ENCODE data around the gene RABGEF1.
A peak's percentile ranks its signal among the peaks of the same experiment; 100 is the strongest.
"Not testable (repeated sequence)": the region's sequence is repeated elsewhere in the genome, so short reads cannot be mapped to it uniquely, and the experiment has no call there.

Gene RABGEF1

GRCh38 chr7:66740302-66740979 lies at the start of gene RABGEF1:
RABGEF1 (plus strand) TSS chr7:66740733; CDS start chr7:66771900, 31,167 bp downstream.
- Mint-ChIP-seq H3K27me3 (no peaks in the 10 kb centered on the region), H3K9me3 (peaks cover 5 to 6% of the 10 kb centered on the region in 2 donors), H3K36me3 (peaks cover 28 to 55% of the 10 kb centered on the region in 2 donors), H3K4me3 (peak within 1 kb of the TSS; percentile 97 to 99), H3K27ac (peak within 1 kb of the TSS; percentile 99), H3K4me1 (peaks cover 33 to 77% of the 10 kb centered on the region in 2 donors)
- peak; percentile 97 for DNase-seq
- peak; percentile 89 for ATAC-seq (replicated peaks)

- peaks cover 0 to 2% of the 10 kb centered on the region in 2 donors for H3K9me3 Mint-ChIP-seq
- DNase-seq (no peak), ATAC-seq (replicated peaks) (no peak)
- peak overlapping the region; percentile 42 for H3K27ac Mint-ChIP-seq
- peaks cover 5% of the 10 kb centered on the region in 2 donors for H3K4me1 Mint-ChIP-seq
- H3K27me3 Mint-ChIP-seq, result no peaks in the 10 kb centered on the region
- peaks cover 18 to 24% of the 10 kb centered on the region in 2 donors for H3K36me3 Mint-ChIP-seq
- H3K4me3 Mint-ChIP-seq, result no peak overlapping the region
These were observed 47.2 kb upstream of the RABGEF1 start for GRCh38 chr7:66693331-66693730.

DNA sequence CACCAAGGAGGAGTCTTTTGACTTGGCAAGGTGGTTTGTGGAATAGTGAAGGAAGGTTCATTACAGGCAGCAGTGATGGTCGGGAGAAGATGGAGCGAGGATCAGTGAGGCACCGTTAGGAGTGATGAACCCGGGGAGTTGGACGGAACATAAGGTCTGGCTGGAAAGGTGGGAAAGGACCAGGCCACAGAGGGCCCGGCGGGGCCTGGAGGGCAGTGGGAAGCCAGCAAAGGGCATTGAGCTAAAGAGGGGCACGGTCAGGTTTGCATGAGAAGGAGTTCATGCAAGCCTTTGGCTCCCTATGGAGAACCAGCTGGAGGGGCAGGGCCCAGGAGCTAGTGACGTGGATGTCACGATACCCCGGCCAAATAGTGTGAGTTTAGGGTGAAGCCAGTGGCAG lies 46.2 kb upstream of the RABGEF1 start:
- DNase-seq (no peak), ATAC-seq (replicated peaks) (no peak)
- Mint-ChIP-seq H3K4me3 (no peak overlapping the region), H3K9me3 (no peaks in the 10 kb centered on the region), H3K4me1 (peaks cover 5 to 8% of the 10 kb centered on the region in 2 donors), H3K27me3 (no peaks in the 10 kb centered on the region), H3K36me3 (peaks cover 16 to 21% of the 10 kb centered on the region in 2 donors), H3K27ac (no peak overlapping the region)

- not testable (repeated sequence) for H3K4me1 Mint-ChIP-seq; H3K27me3 Mint-ChIP-seq; H3K9me3 Mint-ChIP-seq; H3K27ac Mint-ChIP-seq; DNase-seq; H3K4me3 Mint-ChIP-seq; ATAC-seq (replicated peaks)
- H3K36me3 Mint-ChIP-seq, result peaks cover 16 to 21% of the 10 kb centered on the region in 2 donors
These were observed 45.1 kb upstream of the RABGEF1 start for GRCh38 chr7:66695417-66695816.

- H3K27me3 Mint-ChIP-seq; H3K27ac Mint-ChIP-seq; H3K4me3 Mint-ChIP-seq; ATAC-seq (replicated peaks); H3K9me3 Mint-ChIP-seq; DNase-seq; H3K4me1 Mint-ChIP-seq: not testable (repeated sequence)
- peaks cover 21 to 26% of the 10 kb centered on the region in 2 donors for H3K36me3 Mint-ChIP-seq
These were observed 44.4 kb upstream of the RABGEF1 start for GRCh38 chr7:66696134-66696533.

- no peak overlapping the region for H3K4me3 Mint-ChIP-seq
- no peaks in the 10 kb centered on the region for H3K27me3 Mint-ChIP-seq
- no peaks in the 10 kb centered on the region for H3K9me3 Mint-ChIP-seq
- peaks cover 6 to 8% of the 10 kb centered on the region in 2 donors for H3K4me1 Mint-ChIP-seq
- peaks cover 22 to 27% of the 10 kb centered on the region in 2 donors for H3K36me3 Mint-ChIP-seq
- DNase-seq (no peak), ATAC-seq (replicated peaks) (no peak)
- no peak overlapping the region for H3K27ac Mint-ChIP-seq
These were observed 43.8 kb upstream of the RABGEF1 start for GRCh38 chr7:66696774-66697191.

GRCh38 chr7:66697449-66698438 lies 42.8 kb upstream of the RABGEF1 start:
- Mint-ChIP-seq H3K36me3 (peaks cover 24 to 31% of the 10 kb centered on the region in 2 donors), H3K27me3 (no peaks in the 10 kb centered on the region), H3K9me3 (no peaks in the 10 kb centered on the region), H3K27ac (peak overlapping the region; percentile 79), H3K4me3 (no peak overlapping the region), H3K4me1 (peaks cover 8% of the 10 kb centered on the region in 2 donors)
- DNase-seq (no peak), ATAC-seq (replicated peaks) (peak in 1 of 2 donors; percentile 29)

DNA sequence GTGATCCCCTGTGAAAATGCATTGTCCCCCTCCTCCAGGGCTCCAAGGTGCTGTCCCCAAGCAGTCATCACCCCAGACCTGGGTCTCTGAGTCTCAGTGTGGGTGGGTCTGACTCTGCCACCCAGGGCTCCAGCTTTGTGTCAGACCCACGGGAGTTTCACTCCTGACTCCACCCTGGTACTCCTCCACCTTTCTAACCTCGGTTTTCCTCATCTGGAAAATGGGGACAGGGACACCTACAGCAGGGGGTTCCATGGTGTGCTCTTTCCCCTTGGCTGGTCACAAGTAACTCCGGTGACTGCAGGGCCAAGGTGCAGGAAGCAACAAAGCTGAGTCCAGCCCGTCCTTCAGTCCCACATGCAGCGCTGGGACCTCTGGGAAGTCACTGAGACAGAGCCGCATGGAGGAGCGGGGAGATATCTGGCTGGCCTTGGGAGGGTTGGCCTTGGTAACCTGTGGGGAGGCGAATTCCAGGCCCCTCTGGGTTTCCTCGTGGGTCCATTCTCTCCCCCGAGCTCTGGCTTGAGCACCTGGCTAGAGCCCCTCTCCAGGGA lies 41.8 kb upstream of the RABGEF1 start:
- Mint-ChIP-seq H3K36me3 (peaks cover 22 to 24% of the 10 kb centered on the region in 2 donors), H3K27me3 (no peaks in the 10 kb centered on the region), H3K4me3 (no peak overlapping the region), H3K9me3 (no peaks in the 10 kb centered on the region), H3K4me1 (peaks cover 8% of the 10 kb centered on the region in 2 donors), H3K27ac (peak overlapping the region; percentile 34)
- no peak for ATAC-seq (replicated peaks)
- DNase-seq, result no peak

GRCh38 chr7:66699998-66700397 lies 40.5 kb upstream of the RABGEF1 start:
- H3K4me3 Mint-ChIP-seq, result no peak overlapping the region
- H3K4me1 Mint-ChIP-seq, result peaks cover 6 to 9% of the 10 kb centered on the region in 2 donors
- H3K27ac Mint-ChIP-seq, result no peak overlapping the region
- DNase-seq (no peak), ATAC-seq (replicated peaks) (no peak)
- H3K27me3 Mint-ChIP-seq, result no peaks in the 10 kb centered on the region
- peaks cover 16 to 17% of the 10 kb centered on the region in 2 donors for H3K36me3 Mint-ChIP-seq
- no peaks in the 10 kb centered on the region for H3K9me3 Mint-ChIP-seq

- H3K9me3 Mint-ChIP-seq, result no peaks in the 10 kb centered on the region
- no peak overlapping the region for H3K4me3 Mint-ChIP-seq
- H3K27me3 Mint-ChIP-seq, result no peaks in the 10 kb centered on the region
- no peak for DNase-seq
- peaks cover 8 to 14% of the 10 kb centered on the region in 2 donors for H3K4me1 Mint-ChIP-seq
- peak overlapping the region; percentile 49 for H3K27ac Mint-ChIP-seq
- ATAC-seq (replicated peaks), result peak in 1 of 2 donors; percentile 7
- H3K36me3 Mint-ChIP-seq, result peaks cover 14 to 19% of the 10 kb centered on the region in 2 donors
These were observed 39.9 kb upstream of the RABGEF1 start for GRCh38 chr7:66700633-66701131.

DNA sequence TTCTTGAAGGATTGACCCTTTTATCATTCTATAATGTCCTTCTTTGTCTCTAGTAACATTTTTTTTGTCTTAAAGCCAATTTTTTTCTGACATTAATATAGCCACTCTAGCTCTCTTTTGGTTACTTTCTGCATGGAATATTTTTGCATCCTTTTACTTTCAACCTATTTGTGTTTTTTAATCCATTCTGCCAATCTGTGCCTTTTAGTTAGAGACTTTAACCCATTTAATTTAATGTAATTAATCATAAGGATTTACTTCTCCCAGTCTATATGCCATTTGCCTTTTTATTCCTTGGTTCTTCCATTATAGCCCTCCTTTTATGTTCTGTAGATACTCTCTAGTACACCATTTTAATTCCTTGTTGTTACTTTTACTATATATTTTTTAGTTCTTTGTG lies 32.7 kb upstream of the RABGEF1 start:
- Mint-ChIP-seq H3K36me3 (peaks cover 31 to 42% of the 10 kb centered on the region in 2 donors), H3K9me3 (peaks cover 0 to 9% of the 10 kb centered on the region in 2 donors), H3K4me1 (peaks cover 2 to 6% of the 10 kb centered on the region in 2 donors), H3K27me3 (no peaks in the 10 kb centered on the region), H3K4me3 (no peak overlapping the region), H3K27ac (no peak overlapping the region)
- DNase-seq, result no peak
- ATAC-seq (replicated peaks), result no peak

- H3K36me3 Mint-ChIP-seq, result peaks cover 47 to 67% of the 10 kb centered on the region in 2 donors
- H3K9me3 Mint-ChIP-seq, result peaks cover 9 to 17% of the 10 kb centered on the region in 2 donors
- not testable (repeated sequence) for DNase-seq; H3K27me3 Mint-ChIP-seq; H3K4me1 Mint-ChIP-seq; H3K4me3 Mint-ChIP-seq; ATAC-seq (replicated peaks); H3K27ac Mint-ChIP-seq
These were observed 29.8 kb upstream of the RABGEF1 start for GRCh38 chr7:66710752-66711151.

GRCh38 chr7:66713687-66714086 lies 26.8 kb upstream of the RABGEF1 start:
- no peak overlapping the region for H3K27ac Mint-ChIP-seq
- no peak overlapping the region for H3K4me3 Mint-ChIP-seq
- no peaks in the 10 kb centered on the region for H3K27me3 Mint-ChIP-seq
- H3K4me1 Mint-ChIP-seq, result peaks cover 0 to 3% of the 10 kb centered on the region in 2 donors
- no peak for DNase-seq
- peaks cover 36 to 58% of the 10 kb centered on the region in 2 donors for H3K36me3 Mint-ChIP-seq
- ATAC-seq (replicated peaks), result no peak
- peaks cover 8 to 9% of the 10 kb centered on the region in 2 donors for H3K9me3 Mint-ChIP-seq

GRCh38 chr7:66716634-66717033 lies 23.9 kb upstream of the RABGEF1 start:
- H3K27me3 Mint-ChIP-seq; H3K27ac Mint-ChIP-seq; ATAC-seq (replicated peaks); DNase-seq; H3K4me3 Mint-ChIP-seq: not testable (repeated sequence)
- peaks cover 7 to 19% of the 10 kb centered on the region in 2 donors for H3K4me1 Mint-ChIP-seq
- H3K9me3 Mint-ChIP-seq, result peaks cover 8 to 11% of the 10 kb centered on the region in 2 donors
- H3K36me3 Mint-ChIP-seq, result peaks cover 35 to 55% of the 10 kb centered on the region in 2 donors
